Psoas muscle (tissue), 8 donors: ENCODE data around the gene HOXB13. TPM values are rescaled to one million over a fixed set of nuclear protein-coding genes. Genes with fewer than 3 reads are reported as not detected.

Experiments used
- ATAC-seq, 4 donors: fragments of 200-7000 bp; cut with Tn5 transposase; one replicate each; pipeline ENCODE4 v1.9.1; 2020; ENCODE audit warnings: moderate library complexity in 3 of 4, mild to moderate bottlenecking in 2 of 4
- DNase-seq, 2 donors: peaks; one replicate each; pipeline ENCODE4 v3.0.0-alpha.2; 2020
- H3K27ac ChIP-seq: fragments of 200-600 bp; one replicate; pipeline ENCODE4 v1.8.0; 2022
- H3K27me3 ChIP-seq, 3 donors: fragments of 200-600 bp in 1 of 3; one replicate each; pipeline versions ENCODE4 v1.6.1 to v1.8.0; 2013 to 2022; ENCODE audit warnings: low read length in 2 of 3, mild to moderate bottlenecking in 2 of 3, moderate library complexity in 1 of 3; ENCODE audit not compliant: insufficient read depth in 3 of 3
- H3K36me3 ChIP-seq, 2 donors: fragments of 200-600 bp in 1 of 2; one replicate each; pipeline versions ENCODE4 v1.6.1 to v1.8.0; 2013 to 2022; ENCODE audit warnings: low read depth in 1 of 2, mild to moderate bottlenecking in 1 of 2, moderate library complexity in 1 of 2; ENCODE audit not compliant: insufficient read depth in 1 of 2
- H3K4me1 ChIP-seq: fragments of 200-600 bp; one replicate; pipeline ENCODE4 v1.8.0; 2022
- H3K4me3 ChIP-seq: fragments of 200-600 bp; one replicate; pipeline ENCODE4 v1.8.0; 2022; ENCODE audit warnings: mild to moderate bottlenecking
- H3K9me3 ChIP-seq: fragments of 200-600 bp; one replicate; pipeline ENCODE4 v1.8.0; 2022
- WGBS, 3 donors: extraction: QIAGEN DNeasy Blood & Tissue Kit; methylation state at CpG; one replicate each; pipeline versions ENCODE4 v1.1.6 to v1.1.7; 2013; 5-methylcytosine and 5-hydroxymethylcytosine counted together
- intact Hi-C, 2 donors: fragments of 100-400 bp; cut with DNase I; formaldehyde crosslinking; loops; one replicate each; pipeline versions ENCODE4 v1.11.0 to v1.14.2; 2022
- polyA plus RNA-seq, 3 donors: library from polyadenylated mRNA; stranded (reverse); fragments of 200-250 nt; gene quantifications; one replicate each; pipeline ENCODE4 v1.2.3, GENCODE V29; 2013
- total RNA-seq, 4 donors: library from RNA; stranded (reverse); fragmentation: NEBNext Ultra II Directional in 2 of 4; extraction: Animal tissue kit (Norgen Biotek cat#: 25700) in 2 of 4; gene quantifications; one replicate each; pipeline versions ENCODE4 v1.2.1 to v1.2.4, GENCODE V29; 2021 to 2023
- TF ChIP-seq, protein P1 (sequence below): fragments of 200-600 bp; IDR thresholded peaks from one replicate; pipeline ENCODE4 v1.8.0; 2022; ENCODE audit warnings: antibody characterized with exemption
- donor health status: healthy with polysubstance abuse.
- donor health status: DM: no; HTN: no; CAD: no; lungs with moderate emphysema.
- donor health status: Bipolar disorder and iron deficiency.
- donor health status: healthy.
- donor health status: DM: yes; HTN: yes; CAD: no.
- donor health status: DM: no; HTN: no; CAD: no.
- donor health status: DM: no; HTN: no; CAD: no.
- donor health status: DM: yes; HTN: yes; CAD: no.

The HOXB13 gene
- total and polyA plus RNA-seq, 7 donors, result not detected

DNA sequence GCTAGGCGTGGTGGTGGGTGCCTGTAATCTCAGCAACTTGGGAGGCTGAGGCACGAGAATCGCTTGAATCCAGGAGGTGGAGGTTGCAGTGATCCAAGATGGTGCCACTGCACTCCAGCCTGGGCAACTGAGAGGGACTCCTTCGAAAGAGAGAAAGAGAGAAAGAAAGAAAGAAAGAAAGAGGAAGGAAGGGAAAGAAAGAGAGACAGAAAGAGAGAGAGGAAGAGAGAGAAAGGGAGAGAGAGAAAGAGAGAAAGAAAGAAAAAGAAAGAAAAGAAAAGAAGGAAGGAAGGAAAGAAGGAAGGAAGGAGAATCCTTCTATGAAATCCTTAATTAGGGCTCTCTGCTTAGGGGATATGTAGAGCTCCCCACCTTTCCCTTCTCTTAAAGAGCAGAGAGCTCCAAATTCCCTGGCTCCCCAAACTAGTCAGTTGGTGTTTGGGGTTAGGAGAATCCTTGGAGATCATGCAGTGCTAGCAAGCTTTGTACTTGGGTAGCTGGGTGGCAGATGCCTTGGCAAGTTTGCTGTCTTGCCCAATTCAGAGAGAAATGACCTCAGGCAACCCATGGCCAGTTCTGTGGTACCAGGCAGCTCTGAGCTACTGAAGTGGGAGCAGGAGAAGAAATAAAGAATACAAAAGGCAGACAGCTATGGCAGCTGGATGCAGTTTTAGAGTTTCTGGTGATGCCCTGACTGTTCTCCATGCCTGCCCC, 8.9 kb upstream of the HOXB13 start:
- peaks cover 0 to 99% (median 53%) of the 10 kb centered on the region in 3 donors for H3K27me3 ChIP-seq
- H3K27ac ChIP-seq, result no peak overlapping the region
- intact Hi-C loops, result no loop called here
- TF ChIP-seq, protein P1, sequence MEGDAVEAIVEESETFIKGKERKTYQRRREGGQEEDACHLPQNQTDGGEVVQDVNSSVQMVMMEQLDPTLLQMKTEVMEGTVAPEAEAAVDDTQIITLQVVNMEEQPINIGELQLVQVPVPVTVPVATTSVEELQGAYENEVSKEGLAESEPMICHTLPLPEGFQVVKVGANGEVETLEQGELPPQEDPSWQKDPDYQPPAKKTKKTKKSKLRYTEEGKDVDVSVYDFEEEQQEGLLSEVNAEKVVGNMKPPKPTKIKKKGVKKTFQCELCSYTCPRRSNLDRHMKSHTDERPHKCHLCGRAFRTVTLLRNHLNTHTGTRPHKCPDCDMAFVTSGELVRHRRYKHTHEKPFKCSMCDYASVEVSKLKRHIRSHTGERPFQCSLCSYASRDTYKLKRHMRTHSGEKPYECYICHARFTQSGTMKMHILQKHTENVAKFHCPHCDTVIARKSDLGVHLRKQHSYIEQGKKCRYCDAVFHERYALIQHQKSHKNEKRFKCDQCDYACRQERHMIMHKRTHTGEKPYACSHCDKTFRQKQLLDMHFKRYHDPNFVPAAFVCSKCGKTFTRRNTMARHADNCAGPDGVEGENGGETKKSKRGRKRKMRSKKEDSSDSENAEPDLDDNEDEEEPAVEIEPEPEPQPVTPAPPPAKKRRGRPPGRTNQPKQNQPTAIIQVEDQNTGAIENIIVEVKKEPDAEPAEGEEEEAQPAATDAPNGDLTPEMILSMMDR, result no peak
- no peaks in the 10 kb centered on the region for H3K36me3 ChIP-seq
- 54 to 62% (median 57%) methylated on average over 4 of the region's 4 CpGs for WGBS, 3 donors
- no peaks in the 10 kb centered on the region for H3K9me3 ChIP-seq
- H3K4me3 ChIP-seq, result no peak overlapping the region
- DNase-seq (no peak), ATAC-seq (no peak)
- no peaks in the 10 kb centered on the region for H3K4me1 ChIP-seq

DNA sequence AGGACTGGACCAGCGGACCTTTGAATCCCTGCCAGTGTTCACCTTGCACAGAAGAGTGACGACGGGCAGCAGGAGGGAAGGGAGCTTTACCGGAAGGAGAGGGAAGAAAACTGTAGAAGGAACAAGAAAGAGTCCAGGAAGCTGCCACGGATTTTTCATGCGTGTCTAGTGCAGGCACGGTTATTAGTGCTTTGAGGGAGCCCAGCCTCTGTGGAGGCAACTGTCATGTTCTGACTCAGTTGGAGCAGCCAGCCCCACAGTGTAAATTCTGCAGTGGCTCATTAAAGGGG, 6.5 kb upstream of the HOXB13 start:
- Histone ChIP-seq H3K36me3 (no peaks in the 10 kb centered on the region), H3K4me1 (no peaks in the 10 kb centered on the region), H3K4me3 (no peak overlapping the region), H3K27ac (no peak overlapping the region), H3K9me3 (no peaks in the 10 kb centered on the region), H3K27me3 (peaks cover 0 to 97% (median 43%) of the 10 kb centered on the region in 3 donors)
- WGBS, 3 donors, result 2 to 10% (median 5%) methylated on average over 7 of the region's 7 CpGs
- intact Hi-C loops, result no loop called here
- TF ChIP-seq, protein P1, result no peak
- ATAC-seq (no peak), DNase-seq (no peak)

DNA sequence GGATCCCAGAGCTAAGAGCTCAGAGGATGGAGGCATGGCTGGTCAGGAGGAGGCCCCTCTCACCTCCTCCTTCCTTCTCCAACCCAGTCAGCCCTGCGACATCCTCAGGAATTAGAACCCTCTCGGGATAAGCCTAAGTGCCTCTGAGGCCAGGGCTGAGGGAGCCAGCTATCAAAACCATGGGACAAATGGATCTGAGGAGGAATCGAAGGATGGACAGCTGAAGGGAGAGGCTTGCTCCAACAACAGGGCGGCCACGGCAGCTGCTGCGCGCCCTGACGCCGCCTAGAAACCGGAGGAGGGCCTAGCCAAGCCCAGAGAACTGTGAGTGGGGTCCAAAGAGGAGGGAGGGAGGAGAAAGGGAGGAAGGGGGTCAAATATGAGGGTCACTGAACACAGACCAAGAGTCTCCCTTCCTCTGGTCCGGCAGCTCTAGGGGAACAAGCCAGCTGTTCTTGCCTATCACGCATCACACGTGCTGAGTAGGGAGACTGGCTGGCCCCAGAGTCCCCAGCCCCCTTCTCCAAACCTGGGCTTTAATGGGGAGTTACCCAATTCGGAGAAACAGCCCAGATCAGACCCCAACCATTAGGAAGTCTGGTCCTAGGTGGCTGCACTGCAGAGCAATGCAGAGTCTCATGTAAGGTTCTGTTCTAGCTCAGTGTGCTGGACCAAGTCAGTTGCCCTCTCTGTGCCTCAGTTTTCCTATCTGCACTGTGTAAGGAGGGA, 5.9 kb upstream of the HOXB13 start:
- WGBS, 3 donors, result 5 to 9% (median 6%) methylated on average over 13 to 14 of the region's 14 CpGs
- Histone ChIP-seq H3K36me3 (no peaks in the 10 kb centered on the region), H3K27ac (no peak overlapping the region), H3K9me3 (no peaks in the 10 kb centered on the region), H3K4me3 (no peak overlapping the region), H3K27me3 (peaks cover 0 to 97% (median 46%) of the 10 kb centered on the region in 3 donors), H3K4me1 (no peaks in the 10 kb centered on the region)
- no peak for ATAC-seq
- intact Hi-C loops, result no loop called here
- DNase-seq, result no peak
- TF ChIP-seq, protein P1, result no peak

DNA sequence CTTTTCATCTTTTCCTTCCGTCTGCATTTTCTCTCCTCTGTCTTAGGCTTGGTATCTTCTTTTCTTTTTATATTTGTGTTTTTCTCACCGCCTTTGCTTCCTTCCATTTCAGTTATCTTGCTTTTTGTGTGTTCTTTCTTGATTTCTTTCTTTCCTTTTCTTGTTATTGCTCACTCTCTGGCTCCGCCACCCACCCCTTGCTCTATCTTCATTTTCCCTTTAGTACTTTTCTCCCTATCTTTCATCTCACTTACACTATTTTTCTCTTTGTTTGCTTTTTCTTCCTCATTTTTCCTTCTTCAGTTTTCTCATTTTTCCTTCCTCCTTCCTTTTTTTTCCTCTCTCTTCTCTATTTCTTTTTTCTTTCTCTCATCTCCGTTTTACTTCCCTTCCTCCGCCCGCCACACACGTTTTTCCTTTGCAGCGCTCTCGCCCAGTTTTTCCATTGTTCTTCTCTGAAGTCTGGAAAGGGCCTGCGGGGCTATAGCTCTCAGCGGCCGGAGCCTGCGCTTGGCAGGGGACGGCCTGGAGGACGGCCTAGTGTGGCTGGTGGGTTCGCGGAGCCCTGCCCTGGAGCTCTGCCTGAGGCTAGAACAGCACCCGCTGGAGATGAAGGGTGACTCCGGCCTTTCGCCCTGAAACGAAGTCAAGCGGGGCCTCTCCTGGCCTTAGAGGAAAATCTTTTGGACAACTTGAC, 5.2 kb upstream of the HOXB13 start:
- 15 to 19% (median 16%) methylated on average over 22 of the region's 22 CpGs for WGBS, 3 donors
- ATAC-seq (no peak), DNase-seq (no peak)
- H3K9me3 ChIP-seq, result no peaks in the 10 kb centered on the region
- H3K4me1 ChIP-seq, result no peaks in the 10 kb centered on the region
- intact Hi-C loops, result no loop called here
- TF ChIP-seq, protein P1, result no peak
- no peaks in the 10 kb centered on the region for H3K36me3 ChIP-seq
- H3K4me3 ChIP-seq, result no peak overlapping the region
- H3K27me3 ChIP-seq, result peaks cover 0 to 97% (median 46%) of the 10 kb centered on the region in 3 donors
- H3K27ac ChIP-seq, result no peak overlapping the region
